Thyroid gland (tissue), 4 donors: ENCODE data around the gene FRMD4A.

Source experiments
- CTCF ChIP-seq, 6 experiments: fragments of 200-600 bp in 3 of 6; fragments of 450-650 bp in 3 of 6; sonication (generic) in 3 of 6; IDR thresholded peaks; one replicate each; pipeline ENCODE4 v1.5.1; 2016 to 2019; ENCODE audit warnings: antibody characterized with exemption in 6 of 6, mild to moderate bottlenecking in 2 of 6, inconsistent platforms in 1 of 6, moderate library complexity in 1 of 6
- POLR2A ChIP-seq, 2 donors: fragments of 450-650 bp; IDR thresholded peaks; one replicate each; pipeline ENCODE4 v1.6.1; 2017; ENCODE audit warnings: antibody characterized with exemption in 2 of 2, mild to moderate bottlenecking in 2 of 2, moderate library complexity in 1 of 2

DNA sequence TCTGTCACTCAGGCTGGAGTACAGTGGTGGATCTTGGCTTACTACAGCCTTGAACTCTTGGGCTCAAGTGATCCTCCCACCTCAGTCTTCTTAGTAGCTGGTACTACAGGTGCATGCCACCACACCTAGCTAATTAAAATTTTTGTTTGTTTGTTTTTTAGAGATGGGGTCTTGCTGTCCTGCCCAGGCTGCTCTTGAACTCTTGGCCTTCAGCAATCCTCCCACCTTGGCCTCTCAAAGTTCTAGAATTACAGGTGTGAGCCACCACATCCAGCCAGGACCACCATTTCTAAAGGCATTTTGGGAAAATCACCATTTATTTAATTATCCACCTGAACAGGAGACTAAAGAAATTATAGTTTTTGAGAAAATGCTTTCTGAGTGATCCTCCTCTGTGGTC lies 491.7 kb downstream of the FRMD4A start:
- TF ChIP-seq CTCF (IDR thresholded peaks at IDR 0.05), result no peak
- TF ChIP-seq POLR2A (IDR thresholded peaks at IDR 0.05), result no peak
